ACC112 (cell line): ENCODE measurements around the gene SRPK2.

ENCODE experiments used
- H2AFZ ChIP-seq: fragments of 200-600 bp; sonication (generic); one replicate; pipeline ENCODE4 v1.6.0; 2017; ENCODE audit warnings: antibody characterized with exemption, low read length; ENCODE audit not compliant: unreplicated experiment
- H3K27ac ChIP-seq: fragments of 200-600 bp; sonication (generic); 2 replicates; pipeline ENCODE4 v1.5.1; 2014; ENCODE audit warnings: low read depth, mild to moderate bottlenecking, antibody characterized with exemption, low read length, moderate library complexity
- H3K27me3 ChIP-seq: fragments of 200-600 bp; sonication (generic); 2 replicates; pipeline ENCODE4 v1.6.1; 2014; ENCODE audit warnings: mild to moderate bottlenecking, antibody characterized with exemption, low read length, moderate library complexity, mixed read lengths; ENCODE audit not compliant: insufficient read depth
- H3K36me3 ChIP-seq: fragments of 200-600 bp; sonication (generic); 2 replicates; pipeline ENCODE4 v1.6.1; 2016; ENCODE audit warnings: mild to moderate bottlenecking, antibody characterized with exemption, low read length, moderate library complexity, mixed read lengths; ENCODE audit not compliant: insufficient read depth
- H3K4me1 ChIP-seq: fragments of 200-600 bp; sonication (generic); one replicate; pipeline ENCODE4 v1.6.1; 2016; ENCODE audit warnings: low read length, mixed read lengths; ENCODE audit not compliant: insufficient read depth, unreplicated experiment, control insufficient read depth
- H3K4me3 ChIP-seq: fragments of 200-600 bp; sonication (generic); 2 replicates; pipeline ENCODE4 v1.5.1; 2014; ENCODE audit warnings: mild to moderate bottlenecking, low read depth, low read length
- H3K79me2 ChIP-seq: fragments of 200-600 bp; sonication (generic); one replicate; pipeline ENCODE4 v1.6.0; 2016; ENCODE audit warnings: low read length; ENCODE audit not compliant: control insufficient read depth, unreplicated experiment, insufficient read depth

The SRPK2 gene

GRCh38 chr7:105218939-105219770 lies 169.6 kb downstream of the SRPK2 start:
- Histone ChIP-seq H3K27me3 (no peaks in the 10 kb centered on the region), H3K27ac (peak overlapping the region; percentile 96), H3K4me3 (no peak overlapping the region), H3K36me3 (no peaks in the 10 kb centered on the region), H3K4me1 (peaks cover 32% of the 10 kb centered on the region), H3K79me2 (peaks cover 74% of the 10 kb centered on the region), H2AFZ (no peak overlapping the region)

GRCh38 chr7:105218215-105218614 lies 170.5 kb downstream of the SRPK2 start:
- H3K4me1 ChIP-seq: peaks cover 32% of the 10 kb centered on the region
- H3K27me3 ChIP-seq: no peaks in the 10 kb centered on the region
- H3K79me2 ChIP-seq: peaks cover 77% of the 10 kb centered on the region
- H3K36me3 ChIP-seq: no peaks in the 10 kb centered on the region
- H3K27ac ChIP-seq: peak overlapping the region; percentile 96; the same call in 1 of the 2 replicates
- H2AFZ ChIP-seq: no peak overlapping the region
- no peak overlapping the region for H3K4me3 ChIP-seq

- no peak overlapping the region for H3K27ac ChIP-seq
- peaks cover 32% of the 10 kb centered on the region for H3K4me1 ChIP-seq
- no peaks in the 10 kb centered on the region for H3K27me3 ChIP-seq
- peaks cover 76% of the 10 kb centered on the region for H3K79me2 ChIP-seq
- H3K36me3 ChIP-seq: no peaks in the 10 kb centered on the region
- H3K4me3 ChIP-seq: no peak overlapping the region
- H2AFZ ChIP-seq: no peak overlapping the region
Measured at GRCh38 chr7:105216786-105217185, 171.9 kb downstream of the SRPK2 start.

DNA sequence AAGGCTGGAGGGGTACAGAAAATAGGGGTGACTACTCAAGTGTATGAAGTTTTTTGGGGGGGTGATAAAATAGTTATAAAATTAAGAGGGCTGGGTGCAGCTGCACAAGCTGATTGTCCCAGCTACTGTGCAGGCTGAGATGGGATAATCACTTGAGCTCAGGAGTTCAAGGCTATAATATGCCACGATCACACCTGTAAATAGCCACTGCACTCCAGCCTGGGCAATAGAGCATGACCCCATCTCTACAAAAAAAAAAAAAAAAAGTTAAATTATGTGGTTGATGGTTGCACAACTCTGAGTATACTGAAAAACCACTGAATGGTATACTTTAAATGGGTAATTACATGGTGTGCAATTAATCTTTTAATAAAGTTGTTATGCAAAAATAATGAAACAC lies 172.9 kb downstream of the SRPK2 start:
- no peak overlapping the region for H2AFZ ChIP-seq
- H3K79me2 ChIP-seq: peaks cover 77% of the 10 kb centered on the region
- H3K27ac ChIP-seq: no peak overlapping the region
- H3K36me3 ChIP-seq: no peaks in the 10 kb centered on the region
- no peak overlapping the region for H3K4me3 ChIP-seq
- H3K27me3 ChIP-seq: no peaks in the 10 kb centered on the region
- H3K4me1 ChIP-seq: peaks cover 32% of the 10 kb centered on the region

DNA sequence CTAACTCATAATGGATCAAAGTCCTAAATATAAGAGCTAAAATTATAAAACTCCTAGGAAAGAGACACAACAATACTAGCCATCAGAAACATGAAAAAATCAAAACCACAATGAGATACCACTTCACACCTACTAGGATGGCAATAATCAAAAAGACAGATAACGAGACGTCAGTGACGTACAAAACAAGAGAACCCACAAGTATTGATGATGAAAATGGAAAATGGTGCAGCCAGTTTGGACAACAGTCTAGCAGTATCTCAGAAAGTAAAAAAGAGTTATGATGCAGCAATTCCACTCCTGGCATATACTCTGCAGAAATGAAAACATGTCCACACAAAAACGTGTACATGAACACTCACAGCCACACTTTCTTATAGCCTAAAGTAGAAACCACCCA lies 173.5 kb downstream of the SRPK2 start:
- Histone ChIP-seq H3K79me2 (peaks cover 78% of the 10 kb centered on the region), H3K27ac (no peak overlapping the region), H2AFZ (no peak overlapping the region), H3K4me1 (peaks cover 27% of the 10 kb centered on the region), H3K36me3 (no peaks in the 10 kb centered on the region), H3K27me3 (no peaks in the 10 kb centered on the region), H3K4me3 (no peak overlapping the region)

GRCh38 chr7:105213611-105214010 lies 175.1 kb downstream of the SRPK2 start:
- peaks cover 11% of the 10 kb centered on the region for H3K4me1 ChIP-seq
- peaks cover 74% of the 10 kb centered on the region for H3K79me2 ChIP-seq
- no peak overlapping the region for H3K4me3 ChIP-seq
- H3K36me3 ChIP-seq: no peaks in the 10 kb centered on the region
- H3K27ac ChIP-seq: no peak overlapping the region
- no peaks in the 10 kb centered on the region for H3K27me3 ChIP-seq
- no peak overlapping the region for H2AFZ ChIP-seq

DNA sequence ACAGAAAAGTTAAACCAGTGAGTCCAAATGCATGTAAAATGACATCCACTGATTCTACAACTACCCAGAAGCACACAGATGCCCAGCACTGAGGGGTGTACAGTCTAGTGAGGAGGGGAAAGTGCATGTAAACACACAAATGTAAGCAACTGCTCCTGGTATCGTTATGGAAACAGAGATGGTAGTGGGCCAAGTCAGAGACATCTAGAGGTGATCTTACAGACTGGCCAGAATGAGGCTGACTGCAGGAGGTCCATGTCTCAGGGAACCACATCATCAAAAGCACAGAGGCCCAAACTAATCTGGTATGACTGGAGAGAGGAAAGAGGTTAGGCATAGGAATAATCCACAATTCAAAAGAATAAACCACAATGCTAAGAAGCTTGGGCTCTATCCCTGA lies 176.5 kb downstream of the SRPK2 start:
- Histone ChIP-seq H3K79me2 (peaks cover 77% of the 10 kb centered on the region), H3K27ac (no peak overlapping the region), H3K27me3 (no peaks in the 10 kb centered on the region), H3K4me1 (no peaks in the 10 kb centered on the region), H3K4me3 (no peak overlapping the region), H3K36me3 (no peaks in the 10 kb centered on the region), H2AFZ (no peak overlapping the region)

DNA sequence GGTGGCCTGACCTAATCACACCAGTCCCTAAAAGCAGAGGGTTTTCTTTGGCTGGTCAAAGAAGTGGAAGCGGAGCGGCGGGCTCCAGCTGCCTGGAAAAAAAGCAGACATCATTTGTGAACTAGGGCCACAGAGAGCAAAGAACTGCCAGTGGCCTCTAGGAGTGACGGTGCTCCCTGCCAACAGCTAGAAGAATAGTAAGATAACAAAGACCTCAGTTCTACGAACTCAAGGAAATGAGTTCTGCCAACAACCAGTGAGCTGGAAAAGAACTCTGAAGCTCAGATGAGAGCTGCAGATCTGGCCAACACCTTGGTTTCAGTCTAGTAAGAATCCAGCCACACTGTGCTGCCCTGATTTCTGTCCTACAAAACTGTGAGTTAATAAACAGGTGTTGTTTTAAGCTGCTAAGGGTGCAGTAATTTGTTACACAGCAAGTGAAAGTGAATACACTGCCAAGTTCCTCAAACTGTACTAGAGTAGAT lies 178.0 kb downstream of the SRPK2 start:
- Histone ChIP-seq H3K4me1 (no peaks in the 10 kb centered on the region), H3K27me3 (no peaks in the 10 kb centered on the region), H3K27ac (no peak overlapping the region), H3K36me3 (no peaks in the 10 kb centered on the region), H3K4me3 (no peak overlapping the region), H3K79me2 (peaks cover 81% of the 10 kb centered on the region), H2AFZ (no peak overlapping the region)

DNA sequence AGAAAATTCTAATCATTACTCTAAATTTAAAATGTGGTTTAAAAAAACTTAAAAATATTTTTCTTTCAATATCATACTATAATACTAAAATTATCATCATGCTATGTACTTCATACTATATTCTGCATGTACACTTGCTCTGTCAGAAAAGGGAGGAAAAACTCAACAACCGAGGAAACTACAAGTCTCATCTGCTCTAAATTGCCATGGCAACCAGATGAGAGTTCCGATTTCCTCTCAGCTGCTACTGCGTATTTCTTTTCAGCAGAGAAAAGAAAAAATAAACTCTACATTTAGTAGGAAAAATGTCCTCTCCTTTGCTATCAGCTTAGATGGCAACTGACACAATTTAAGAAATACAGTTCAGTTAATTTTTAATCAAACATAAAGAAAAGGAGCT lies 178.9 kb downstream of the SRPK2 start:
- no peak overlapping the region for H3K27ac ChIP-seq
- H3K27me3 ChIP-seq: no peaks in the 10 kb centered on the region
- H3K4me1 ChIP-seq: no peaks in the 10 kb centered on the region
- no peaks in the 10 kb centered on the region for H3K36me3 ChIP-seq
- H3K79me2 ChIP-seq: peaks cover 75% of the 10 kb centered on the region
- H2AFZ ChIP-seq: no peak overlapping the region
- no peak overlapping the region for H3K4me3 ChIP-seq

- Histone ChIP-seq H3K36me3 (no peaks in the 10 kb centered on the region), H3K79me2 (peaks cover 71% of the 10 kb centered on the region)
Measured at GRCh38 chr7:105209433-105209832, 179.3 kb downstream of the SRPK2 start.

DNA sequence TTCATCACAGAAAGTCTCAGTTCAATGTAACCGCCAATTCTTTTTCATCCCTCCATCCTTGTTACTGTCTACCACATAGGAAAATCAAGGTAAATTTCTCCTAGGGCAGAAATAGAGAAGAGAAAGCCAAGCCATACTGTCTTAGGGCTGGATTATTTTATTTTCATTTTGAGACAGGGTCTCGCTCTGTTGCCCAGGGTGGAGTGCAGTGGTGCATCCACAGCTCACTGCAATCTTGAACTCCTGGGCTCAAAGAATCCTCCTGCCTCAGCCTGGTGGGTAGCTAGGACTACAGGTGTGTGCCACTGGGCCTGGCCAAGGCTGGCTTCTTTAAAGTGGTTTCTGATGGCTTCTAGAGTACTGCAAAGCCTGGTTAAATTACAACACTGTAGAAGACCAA lies 181.7 kb downstream of the SRPK2 start:
- Histone ChIP-seq H3K79me2 (peaks cover 49% of the 10 kb centered on the region), H3K27me3 (no peaks in the 10 kb centered on the region), H3K27ac (no peak overlapping the region), H3K36me3 (no peaks in the 10 kb centered on the region), H2AFZ (no peak overlapping the region), H3K4me3 (no peak overlapping the region), H3K4me1 (no peaks in the 10 kb centered on the region)

More at GRCh38 chr7:105209433-105209832, 179.3 kb downstream of the SRPK2 start:
- Histone ChIP-seq H2AFZ (no peak overlapping the region), H3K4me3 (no peak overlapping the region), H3K4me1 (no peaks in the 10 kb centered on the region), H3K27me3 (no peaks in the 10 kb centered on the region), H3K27ac (no peak overlapping the region)
